C4-2B (cell line): ENCODE data around the gene USP6.

ENCODE experiments used
- ZFX ChIP-seq: fragments of 450-650 bp; IDR thresholded peaks from 2 replicates; pipeline ENCODE4 v1.6.1; 2017
- TF ChIP-seq, protein P1 (sequence below): fragments of 450-650 bp; conservative IDR thresholded peaks from 2 replicates; pipeline ENCODE4 v1.5.1; 2017; ENCODE audit warnings: mild to moderate bottlenecking

DNA sequence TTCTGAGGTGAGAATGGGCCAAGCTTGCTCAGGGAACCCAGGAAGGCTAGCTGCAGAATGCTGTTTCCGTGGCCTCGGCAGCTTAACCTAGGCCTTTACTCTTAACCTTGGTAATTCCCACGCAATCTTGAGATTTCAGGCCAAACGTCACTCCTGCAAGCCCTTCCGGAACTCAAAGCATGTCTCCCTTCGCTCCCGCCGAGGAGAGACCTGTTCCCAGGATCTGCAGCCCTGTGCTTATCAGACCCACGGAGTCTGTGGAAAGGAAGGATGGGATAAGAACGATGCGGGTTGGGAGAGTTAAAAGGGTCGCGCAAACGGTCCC, 38.1 kb upstream of the USP6 start:
- TF ChIP-seq, protein P1, sequence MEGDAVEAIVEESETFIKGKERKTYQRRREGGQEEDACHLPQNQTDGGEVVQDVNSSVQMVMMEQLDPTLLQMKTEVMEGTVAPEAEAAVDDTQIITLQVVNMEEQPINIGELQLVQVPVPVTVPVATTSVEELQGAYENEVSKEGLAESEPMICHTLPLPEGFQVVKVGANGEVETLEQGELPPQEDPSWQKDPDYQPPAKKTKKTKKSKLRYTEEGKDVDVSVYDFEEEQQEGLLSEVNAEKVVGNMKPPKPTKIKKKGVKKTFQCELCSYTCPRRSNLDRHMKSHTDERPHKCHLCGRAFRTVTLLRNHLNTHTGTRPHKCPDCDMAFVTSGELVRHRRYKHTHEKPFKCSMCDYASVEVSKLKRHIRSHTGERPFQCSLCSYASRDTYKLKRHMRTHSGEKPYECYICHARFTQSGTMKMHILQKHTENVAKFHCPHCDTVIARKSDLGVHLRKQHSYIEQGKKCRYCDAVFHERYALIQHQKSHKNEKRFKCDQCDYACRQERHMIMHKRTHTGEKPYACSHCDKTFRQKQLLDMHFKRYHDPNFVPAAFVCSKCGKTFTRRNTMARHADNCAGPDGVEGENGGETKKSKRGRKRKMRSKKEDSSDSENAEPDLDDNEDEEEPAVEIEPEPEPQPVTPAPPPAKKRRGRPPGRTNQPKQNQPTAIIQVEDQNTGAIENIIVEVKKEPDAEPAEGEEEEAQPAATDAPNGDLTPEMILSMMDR = no peak
- TF ChIP-seq ZFX = no peak
